Stimulated activated CD4-positive, alpha-beta T cell treated with anti-CD3 and anti-CD28 coated beads, Interleukin-2, amount 100 ng/mL, for 48 hours (primary cell): ENCODE measurements around the gene SOX5.
"Not testable (repeated sequence)": the region's sequence is repeated elsewhere in the genome, so short reads cannot be mapped to it uniquely, and the experiment has no call there.

Source experiments
- DNase-seq, 2 donors: peaks; one replicate each; pipeline ENCODE4 v3.0.0-alpha.2; 2020

SOX5 gene

DNA sequence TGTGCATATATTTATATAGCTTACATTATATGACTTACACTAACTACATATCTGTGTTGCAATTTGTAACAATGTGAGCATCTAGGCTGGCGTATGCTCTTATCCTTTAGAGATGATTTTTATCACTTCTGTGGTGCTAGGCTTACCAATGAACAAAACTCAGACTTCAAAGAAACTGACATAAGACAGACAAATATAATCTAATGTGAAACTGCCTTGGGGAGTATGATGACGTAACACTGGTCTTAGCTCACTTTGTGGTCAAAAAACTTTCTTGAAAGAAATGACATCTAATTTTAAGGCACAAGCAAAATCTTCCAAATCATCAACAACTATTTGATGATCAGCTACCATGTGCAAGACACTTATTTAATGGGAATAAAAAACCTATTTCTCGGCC lies 50.0 kb downstream of the SOX5 start:
- DNase-seq: no peak

GRCh38 chr12:23898121-23898520 lies 51.3 kb downstream of the SOX5 start:
- no peak for DNase-seq

DNA sequence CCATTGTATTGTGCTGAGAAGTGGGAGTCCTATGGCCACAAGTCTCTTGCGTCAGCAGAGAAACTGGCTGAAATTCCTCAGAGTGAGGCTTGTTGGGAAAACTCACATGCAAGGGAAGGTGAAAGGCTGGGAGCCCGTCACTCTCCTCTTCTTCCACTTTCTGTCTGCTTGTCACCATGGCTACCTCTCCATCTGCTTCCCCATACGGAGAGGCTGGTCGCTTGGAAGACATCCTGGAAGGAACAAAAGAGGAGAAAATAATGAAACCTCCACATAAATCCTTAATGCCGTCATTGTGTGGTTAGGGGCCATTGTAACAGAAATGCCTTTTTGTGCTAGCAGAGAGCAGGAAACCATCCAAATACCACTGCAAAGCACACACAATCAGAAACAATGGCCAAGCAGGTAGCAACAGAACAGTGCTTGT lies 53.7 kb downstream of the SOX5 start:
- DNase-seq: no peak

DNA sequence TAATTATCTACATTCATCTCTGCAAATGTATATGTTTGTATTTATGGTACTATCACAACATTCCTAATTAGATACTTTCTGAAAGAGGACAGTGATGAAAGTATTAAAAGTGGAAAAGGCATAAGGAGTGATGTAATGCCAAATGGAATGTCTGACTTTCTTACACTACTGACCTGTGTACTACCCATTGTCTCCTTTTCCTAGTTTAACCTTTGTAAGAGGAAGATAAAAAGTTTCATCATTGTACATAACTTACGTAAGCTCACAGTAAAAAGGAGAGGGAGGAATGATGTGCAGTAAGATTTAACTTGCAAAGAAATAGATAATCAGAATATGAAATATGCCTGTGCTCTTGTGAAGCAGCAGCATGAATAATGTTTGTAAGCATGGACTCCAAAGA lies 55.9 kb downstream of the SOX5 start:
- no peak for DNase-seq

GRCh38 chr12:23891115-23891514 lies 58.4 kb downstream of the SOX5 start:
- DNase-seq: no peak

- no peak for DNase-seq
Measured at GRCh38 chr12:23889069-23889440, 60.4 kb downstream of the SOX5 start.

DNA sequence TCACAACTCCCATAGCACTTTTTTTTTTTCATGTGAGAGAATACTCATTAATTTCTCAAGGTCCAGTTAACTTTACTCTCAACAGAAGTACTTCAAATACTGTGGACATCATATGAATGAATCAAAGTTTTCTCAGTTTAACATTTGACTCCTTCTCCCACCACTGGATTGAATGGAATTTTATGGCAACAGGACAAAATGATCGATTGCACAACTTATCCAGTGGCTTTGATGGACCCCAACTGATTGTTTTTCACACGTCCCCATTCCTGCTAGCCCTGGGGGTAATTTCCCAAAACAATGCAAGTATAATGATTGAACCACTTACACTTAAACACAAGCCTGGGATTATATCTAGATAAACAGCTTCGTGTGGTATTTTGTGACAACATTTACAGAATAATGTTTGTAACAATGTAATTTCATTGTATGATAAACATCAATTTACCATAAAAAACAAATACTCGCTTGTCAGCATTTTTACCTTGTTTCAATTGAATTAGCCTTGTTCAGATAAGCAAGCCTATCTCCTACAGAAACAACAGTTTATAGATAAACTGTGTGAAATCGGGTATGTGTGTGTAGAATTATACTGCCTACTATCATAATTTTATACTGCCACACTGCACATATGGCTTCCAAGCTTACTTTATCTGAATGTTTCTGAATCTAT lies 60.9 kb downstream of the SOX5 start:
- DNase-seq: no peak

DNA sequence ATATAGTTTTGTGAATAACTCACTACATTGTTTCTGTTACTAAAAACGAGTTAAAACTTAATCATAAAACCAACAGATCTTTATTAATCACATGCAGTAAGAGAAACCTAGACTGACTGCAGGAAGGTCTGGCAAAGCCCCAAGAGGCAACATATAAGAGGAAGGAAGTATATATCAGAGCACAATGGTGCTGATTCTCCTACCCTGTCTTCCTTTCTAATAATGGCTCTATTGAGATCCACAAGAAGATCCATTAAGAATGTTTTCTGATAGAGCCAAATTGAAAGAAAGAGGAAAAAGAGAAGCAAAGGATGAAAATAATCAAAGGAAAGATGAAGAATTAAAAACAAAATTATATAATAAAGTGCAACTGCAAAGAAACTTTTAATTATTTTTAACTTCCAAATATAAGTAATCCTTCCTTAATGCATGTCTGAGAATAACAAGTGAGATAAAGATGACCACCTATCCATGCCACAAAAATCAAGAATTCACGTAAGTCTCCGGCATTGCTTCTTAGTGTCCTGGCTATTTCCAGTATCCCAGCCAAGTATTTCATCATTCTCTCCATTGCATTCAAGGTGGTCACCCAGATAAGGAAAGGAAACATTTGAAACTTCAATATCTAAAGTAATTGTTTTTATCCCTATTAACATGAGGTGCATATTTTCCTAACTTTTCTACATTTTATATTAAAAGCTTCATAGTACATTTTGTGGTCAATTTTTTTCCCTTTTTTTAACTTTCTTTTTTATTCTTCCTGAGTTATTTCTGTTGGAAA lies 62.2 kb downstream of the SOX5 start:
- DNase-seq: no peak

DNA sequence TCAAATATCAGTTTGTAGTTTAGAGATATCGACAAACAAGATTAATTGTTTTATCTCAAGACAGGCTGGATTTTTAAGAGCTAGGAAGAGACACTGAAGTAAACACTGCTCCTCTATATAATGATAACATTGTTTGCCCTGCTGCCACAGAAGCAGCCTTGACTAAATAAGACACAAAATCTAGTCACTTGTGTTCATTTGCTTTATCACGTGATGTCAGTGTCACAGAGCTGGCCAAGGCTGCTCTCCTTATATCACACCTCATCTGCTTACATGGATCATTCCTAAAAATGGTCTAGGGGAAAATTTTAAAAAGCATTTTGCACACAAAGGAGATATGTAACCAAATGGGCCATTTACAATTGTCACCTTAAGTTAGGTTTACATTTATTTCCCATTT lies 64.1 kb downstream of the SOX5 start:
- no peak for DNase-seq

DNA sequence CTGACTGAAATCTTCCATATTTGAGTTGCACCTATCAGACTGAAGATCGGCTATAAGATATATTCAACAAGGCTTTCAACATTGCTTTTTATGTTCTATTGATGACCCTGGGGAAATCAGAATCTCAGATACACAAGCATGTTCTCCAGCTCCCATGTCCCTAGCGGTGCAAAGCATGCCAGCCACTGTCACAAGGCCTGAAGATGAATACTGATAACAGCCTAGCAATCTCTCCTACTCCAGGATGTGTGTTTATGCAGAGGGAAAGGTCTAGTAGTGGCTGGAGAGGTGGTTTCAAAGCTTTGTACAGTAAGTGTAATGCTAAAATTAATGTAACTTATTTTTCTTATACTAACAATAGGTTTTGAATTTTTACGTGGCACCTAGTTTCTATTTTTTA lies 64.6 kb downstream of the SOX5 start:
- no peak for DNase-seq

- DNase-seq: no peak
Measured at GRCh38 chr12:23880988-23881387, 68.5 kb downstream of the SOX5 start.

- not testable (repeated sequence) for DNase-seq
Measured at GRCh38 chr12:23876618-23877017, 72.9 kb downstream of the SOX5 start.

DNA sequence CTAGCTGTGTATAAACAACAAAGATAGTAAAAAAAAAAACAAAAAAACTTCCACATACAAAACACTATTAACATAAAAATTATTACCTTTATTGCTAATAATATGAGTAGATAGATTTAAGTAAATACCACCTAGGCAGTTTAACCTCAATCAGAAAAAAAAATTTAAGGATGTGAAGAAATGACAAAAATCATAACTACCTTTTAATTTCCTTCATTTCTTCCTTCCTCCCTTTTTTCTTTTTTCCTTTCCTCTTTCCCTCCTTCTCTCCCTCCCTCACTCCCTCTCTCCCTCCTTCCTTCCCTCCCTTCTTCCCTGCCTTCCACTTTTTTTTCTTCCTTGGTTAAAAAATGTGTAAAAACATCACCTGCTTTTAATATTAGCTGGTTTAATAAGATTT lies 81.7 kb downstream of the SOX5 start:
- no peak for DNase-seq

GRCh38 chr12:23862701-23863100 lies 86.8 kb downstream of the SOX5 start:
- DNase-seq: no peak

- no peak for DNase-seq
Measured at GRCh38 chr12:23860019-23860418, 89.5 kb downstream of the SOX5 start.

- no peak for DNase-seq
Measured at GRCh38 chr12:23857178-23857577, 92.3 kb downstream of the SOX5 start.

DNA sequence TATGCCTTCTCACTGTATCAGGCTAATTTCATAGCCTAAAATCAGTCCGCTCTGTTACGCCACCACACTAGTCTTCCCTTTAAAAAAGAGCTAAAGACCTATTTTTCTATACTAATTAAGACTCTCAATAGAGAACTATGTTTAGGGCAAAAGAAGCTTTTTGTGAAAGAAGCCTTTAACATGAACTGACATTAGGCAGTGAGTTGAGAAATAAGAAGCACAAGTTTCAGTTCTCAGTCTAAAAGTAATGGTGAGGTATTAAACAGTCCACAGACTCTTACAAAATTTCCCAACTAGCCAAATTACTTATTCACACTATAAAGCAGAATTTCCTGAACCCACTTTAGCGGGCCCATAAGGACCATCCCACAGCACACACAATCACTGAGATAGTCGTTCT lies 93.7 kb downstream of the SOX5 start:
- DNase-seq: no peak

GRCh38 chr12:23854598-23854997 lies 94.9 kb downstream of the SOX5 start:
- DNase-seq: no peak

DNA sequence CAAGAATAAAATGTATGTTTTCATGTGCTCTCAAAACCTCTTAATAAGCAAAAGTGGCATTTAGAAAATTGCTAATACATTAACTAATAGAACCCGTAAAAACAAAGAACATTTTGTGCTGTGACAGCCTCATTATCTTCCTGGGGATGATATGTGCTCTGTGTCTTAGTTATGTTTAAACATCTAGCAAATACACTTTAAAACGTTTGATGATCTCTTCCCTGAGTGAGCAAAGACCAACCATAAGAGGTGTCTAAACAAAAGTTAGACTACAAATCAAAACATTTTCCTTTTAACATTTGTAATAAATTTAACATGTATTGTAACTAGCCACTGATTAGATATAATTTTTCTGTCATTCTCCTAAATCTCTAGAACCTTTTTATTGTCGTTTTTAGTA lies 95.8 kb downstream of the SOX5 start:
- no peak for DNase-seq

GRCh38 chr12:23851602-23852001 lies 97.9 kb downstream of the SOX5 start:
- DNase-seq: no peak

DNA sequence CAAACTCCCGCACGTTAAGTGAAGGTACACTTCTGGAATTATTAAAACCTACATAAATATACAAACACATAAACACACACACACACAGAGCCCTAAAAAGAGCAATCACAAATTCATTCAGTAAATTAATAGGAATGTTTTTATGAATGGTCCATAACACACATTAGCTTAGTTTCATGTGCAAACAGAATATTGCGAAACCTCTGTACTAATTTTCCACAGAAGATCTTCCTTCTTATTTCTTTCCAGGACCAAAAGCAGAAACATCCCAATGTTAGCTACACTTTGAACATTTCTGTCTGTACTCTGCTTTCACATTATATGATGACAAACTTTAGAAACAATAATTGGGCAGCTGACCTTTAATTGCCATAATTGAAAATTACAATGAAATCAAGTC lies 101.6 kb downstream of the SOX5 start:
- no peak for DNase-seq

GRCh38 chr12:23843958-23844357 lies 105.5 kb downstream of the SOX5 start:
- no peak for DNase-seq

GRCh38 chr12:23834076-23834475 lies 115.4 kb downstream of the SOX5 start:
- DNase-seq: no peak

GRCh38 chr12:23831739-23832138 lies 117.7 kb downstream of the SOX5 start:
- no peak for DNase-seq

DNA sequence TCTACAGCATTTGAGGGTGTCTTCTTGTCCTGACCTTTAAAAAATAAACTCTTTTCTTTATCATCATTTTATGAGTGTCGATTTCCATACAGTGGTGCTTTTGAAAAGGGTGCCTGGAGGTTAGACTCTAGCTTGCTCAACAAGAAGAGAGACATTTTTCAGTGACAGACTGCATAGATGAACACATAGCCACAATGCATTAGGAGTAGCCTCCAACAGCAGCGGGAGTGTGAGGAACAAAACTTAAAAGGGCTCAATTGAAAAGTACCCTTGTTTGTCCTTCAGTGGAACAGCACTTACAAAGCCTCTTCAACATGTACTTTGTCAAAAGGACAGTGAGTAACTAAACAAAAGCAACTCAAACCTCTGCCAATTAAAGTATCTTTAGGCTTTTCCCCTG lies 119.3 kb downstream of the SOX5 start:
- DNase-seq: no peak
